Measurements from ENCODE around the gene CAMTA1. TPM values are rescaled to one million over a fixed set of nuclear protein-coding genes. Genes with fewer than 3 reads are reported as not detected.

CAMTA1 gene
- total RNA-seq, 1 donor from 2014 or later = 81.6 TPM

GRCh38 chr1:7301664-7301981 lies 516.4 kb downstream of the CAMTA1 start:
- H3K27ac Mint-ChIP-seq (ENCODE audit: unreplicated experiment) = peak overlapping the region; percentile 51
- no peaks in the 10 kb centered on the region for H3K27me3 Mint-ChIP-seq (ENCODE audit: unreplicated experiment)
- H3K36me3 Mint-ChIP-seq (ENCODE audit: unreplicated experiment) = no peaks in the 10 kb centered on the region
- no peak for TF ChIP-seq CTCF (IDR thresholded peaks at IDR 0.05)
- H3K4me1 Mint-ChIP-seq (ENCODE audit: unreplicated experiment) = peaks cover 55% of the 10 kb centered on the region
- DNase-seq (ENCODE audit: extremely low spot score, unreplicated experiment) = peak; percentile 68
- no peak overlapping the region for H3K4me3 Mint-ChIP-seq (ENCODE audit: unreplicated experiment)
- H3K9me3 Mint-ChIP-seq (ENCODE audit: unreplicated experiment) = peaks cover 7% of the 10 kb centered on the region

- no peaks in the 10 kb centered on the region for H3K36me3 Mint-ChIP-seq (ENCODE audit: unreplicated experiment)
- no peaks in the 10 kb centered on the region for H3K27me3 Mint-ChIP-seq (ENCODE audit: unreplicated experiment)
- peaks cover 4% of the 10 kb centered on the region for H3K9me3 Mint-ChIP-seq (ENCODE audit: unreplicated experiment)
- H3K4me3 Mint-ChIP-seq (ENCODE audit: unreplicated experiment) = no peak overlapping the region
- no peak overlapping the region for H3K27ac Mint-ChIP-seq (ENCODE audit: unreplicated experiment)
- DNase-seq (ENCODE audit: extremely low spot score, unreplicated experiment) = peak; percentile 56
- TF ChIP-seq CTCF (IDR thresholded peaks at IDR 0.05) = no peak
- H3K4me1 Mint-ChIP-seq (ENCODE audit: unreplicated experiment) = peaks cover 51% of the 10 kb centered on the region
These were observed 516.9 kb downstream of the CAMTA1 start for GRCh38 chr1:7302126-7302525.

GRCh38 chr1:7302873-7303272 lies 517.6 kb downstream of the CAMTA1 start:
- Mint-ChIP-seq H3K4me3 (ENCODE audit: unreplicated experiment) (no peak overlapping the region), H3K36me3 (ENCODE audit: unreplicated experiment) (peaks cover 5% of the 10 kb centered on the region), H3K27ac (ENCODE audit: unreplicated experiment) (no peak overlapping the region), H3K9me3 (ENCODE audit: unreplicated experiment) (peaks cover 9% of the 10 kb centered on the region), H3K4me1 (ENCODE audit: unreplicated experiment) (peaks cover 44% of the 10 kb centered on the region), H3K27me3 (ENCODE audit: unreplicated experiment) (no peaks in the 10 kb centered on the region)
- TF ChIP-seq CTCF (IDR thresholded peaks at IDR 0.05) = peak; percentile 27
- no peak for DNase-seq (ENCODE audit: extremely low spot score, unreplicated experiment)

- H3K4me1 Mint-ChIP-seq (ENCODE audit: unreplicated experiment) = peaks cover 35% of the 10 kb centered on the region
- TF ChIP-seq CTCF (IDR thresholded peaks at IDR 0.05) = no peak
- peaks cover 17% of the 10 kb centered on the region for H3K9me3 Mint-ChIP-seq (ENCODE audit: unreplicated experiment)
- H3K36me3 Mint-ChIP-seq (ENCODE audit: unreplicated experiment) = peaks cover 11% of the 10 kb centered on the region
- H3K27ac Mint-ChIP-seq (ENCODE audit: unreplicated experiment) = no peak overlapping the region
- peak; percentile 30 for DNase-seq (ENCODE audit: extremely low spot score, unreplicated experiment)
- no peaks in the 10 kb centered on the region for H3K27me3 Mint-ChIP-seq (ENCODE audit: unreplicated experiment)
- H3K4me3 Mint-ChIP-seq (ENCODE audit: unreplicated experiment) = no peak overlapping the region
These were observed 518.5 kb downstream of the CAMTA1 start for GRCh38 chr1:7303554-7304317.

GRCh38 chr1:7313081-7313546 lies 527.9 kb downstream of the CAMTA1 start:
- peak overlapping the region; percentile 32 for H3K27ac Mint-ChIP-seq (ENCODE audit: unreplicated experiment)

More at GRCh38 chr1:7313081-7313546, 527.9 kb downstream of the CAMTA1 start:
- no peak for TF ChIP-seq CTCF (IDR thresholded peaks at IDR 0.05)
- peak; percentile 77 for DNase-seq (ENCODE audit: extremely low spot score, unreplicated experiment)
- H3K4me1 Mint-ChIP-seq (ENCODE audit: unreplicated experiment) = peaks cover 32% of the 10 kb centered on the region
- peaks cover 9% of the 10 kb centered on the region for H3K9me3 Mint-ChIP-seq (ENCODE audit: unreplicated experiment)
- H3K4me3 Mint-ChIP-seq (ENCODE audit: unreplicated experiment) = no peak overlapping the region
- H3K36me3 Mint-ChIP-seq (ENCODE audit: unreplicated experiment) = peaks cover 4% of the 10 kb centered on the region
- no peaks in the 10 kb centered on the region for H3K27me3 Mint-ChIP-seq (ENCODE audit: unreplicated experiment)
